SK-N-SH (cell line): Measurements from ENCODE around the gene IQSEC1. TPM values are rescaled to one million over a fixed set of nuclear protein-coding genes. Genes with fewer than 3 reads are reported as not detected.

Source experiments
- CTCF ChIA-PET: fragments of 300-600, 350-600 bp; formaldehyde crosslinking; extraction: SDS; loops from one replicate; lab custom pipeline; 2021; lab: Yijun Ruan, JAX
- POLR2A ChIA-PET: fragments of 350-600 bp; sonication (Branson Sonifier 250); formaldehyde crosslinking; extraction: SDS; loops from one replicate; lab custom pipeline; 2020; ENCODE audit warnings: antibody characterized with exemption, inconsistent platforms; lab: Yijun Ruan, JAX
- DNase-seq: peaks from one replicate; pipeline ENCODE4 v3.0.0; 2012
- H2AFZ ChIP-seq: fragments of 200-600 bp; sonication (generic); 2 replicates; pipeline ENCODE4 v1.8.1; 2016; ENCODE audit warnings: antibody characterized with exemption, mild to moderate bottlenecking, low read depth
- H3F3A ChIP-seq: fragments of 200-600 bp; sonication (generic); replicated peaks from 2 replicates; pipeline ENCODE3; 2016; ENCODE audit warnings: antibody characterized with exemption, mild to moderate bottlenecking; ENCODE audit not compliant: insufficient read depth
- H3K27ac ChIP-seq, 2 experiments: fragments of 200-500 bp in 1 of 2; fragments of 200-600 bp in 1 of 2; sonication (Bioruptor generic) in 1 of 2; sonication (generic), shearing (Covaris generic) in 1 of 2; 2 replicates each; pipeline versions ENCODE4 v1.5.1 to v1.6.1; 2014 to 2016; ENCODE audit warnings: low read depth in 2 of 2, inconsistent platforms in 1 of 2, low read length in 1 of 2, mild to moderate bottlenecking in 1 of 2, mixed read lengths in 1 of 2
- H3K27me3 ChIP-seq: fragments of 200-600 bp; sonication (generic), shearing (Covaris generic); 2 replicates; pipeline ENCODE4 v1.6.1; 2016; ENCODE audit warnings: mixed run types; ENCODE audit not compliant: insufficient read depth
- H3K36me3 ChIP-seq, 2 experiments: fragments of 200-500 bp in 1 of 2; fragments of 200-600 bp in 1 of 2; sonication (Bioruptor generic) in 1 of 2; sonication (generic) in 1 of 2; replicated peaks in 1 of 2; 2 replicates each; pipeline versions ENCODE3 to v1.5.1; 2014 to 2016; ENCODE audit warnings: low read length in 1 of 2, mild to moderate bottlenecking in 1 of 2; ENCODE audit not compliant: insufficient read depth in 2 of 2, control insufficient read depth in 1 of 2
- H3K4me1 ChIP-seq, 2 experiments: fragments of 200-500 bp in 1 of 2; fragments of 200-600 bp in 1 of 2; sonication (Bioruptor generic) in 1 of 2; sonication (generic), shearing (Covaris generic) in 1 of 2; 2 replicates each; pipeline versions ENCODE4 v1.5.1 to v1.6.1; 2014 to 2016; ENCODE audit warnings: low read depth in 1 of 2, low read length in 1 of 2, mixed run types in 1 of 2; ENCODE audit not compliant: insufficient read depth in 2 of 2, control insufficient read depth in 1 of 2
- H3K4me2 ChIP-seq: fragments of 200-600 bp; sonication (generic), shearing (Covaris generic); 2 replicates; pipeline ENCODE4 v1.6.1; 2017; ENCODE audit warnings: mixed run types
- H3K4me3 ChIP-seq, 2 experiments: fragments of 200-500 bp in 1 of 2; fragments of 200-600 bp in 1 of 2; sonication (Bioruptor generic) in 1 of 2; sonication (generic), shearing (Covaris generic) in 1 of 2; 2 replicates each; pipeline versions ENCODE4 v1.5.1 to v1.8.1; 2014 to 2016; ENCODE audit warnings: low read depth in 2 of 2, inconsistent platforms in 1 of 2, low read length in 1 of 2, mild to moderate bottlenecking in 1 of 2, mixed read lengths in 1 of 2, moderate library complexity in 1 of 2
- H3K79me2 ChIP-seq: fragments of 200-600 bp; sonication (generic); 2 replicates; pipeline ENCODE4 v1.8.1; 2017; ENCODE audit warnings: mild to moderate bottlenecking; ENCODE audit not compliant: insufficient read depth
- H3K9ac ChIP-seq: fragments of 200-600 bp; sonication (generic); 2 replicates; pipeline ENCODE4 v1.6.1; 2017; ENCODE audit warnings: mixed run types
- H3K9me2 ChIP-seq: fragments of 200-600 bp; sonication (generic); 2 replicates; pipeline ENCODE4 v1.6.1; 2017; ENCODE audit warnings: mixed run types
- H3K9me3 ChIP-seq: fragments of 200-600 bp; sonication (generic); 2 replicates; pipeline ENCODE4 v1.6.1; 2017; ENCODE audit warnings: mixed run types, mild to moderate bottlenecking, moderate library complexity
- H4K20me1 ChIP-seq: fragments of 200-600 bp; sonication (generic); 2 replicates; pipeline ENCODE4 v1.6.1; 2017; ENCODE audit warnings: mild to moderate bottlenecking, mixed run types; ENCODE audit not compliant: insufficient read depth
- FOXM1 ChIP-seq: IDR thresholded peaks from 2 replicates; pipeline ENCODE4 v1.4.0; 2012; ENCODE audit warnings: low read depth, mild to moderate bottlenecking
- GABPA ChIP-seq: IDR thresholded peaks from 2 replicates; pipeline ENCODE4 v1.4.0; 2012; ENCODE audit warnings: low read depth, mild to moderate bottlenecking
- GATA2 ChIP-seq: sonication (generic); formaldehyde crosslinking; IDR thresholded peaks from 2 replicates; pipeline ENCODE4 v1.5.0; 2020; ENCODE audit warnings: mild to moderate bottlenecking, missing genetic modification reagents
- JUND ChIP-seq: IDR thresholded peaks from 2 replicates; pipeline ENCODE4 v1.4.0; 2012
- MEF2A ChIP-seq: IDR thresholded peaks from 2 replicates; pipeline ENCODE4 v1.4.0; 2012; ENCODE audit warnings: low read depth, borderline replicate concordance
- MXI1 ChIP-seq: IDR thresholded peaks from 2 replicates; pipeline ENCODE4 v1.6.1; 2012; ENCODE audit warnings: mild to moderate bottlenecking, low read depth, low read length, improper control_type of control experiment
- NFIC ChIP-seq: IDR thresholded peaks from 2 replicates; pipeline ENCODE4 v1.4.0; 2012; ENCODE audit warnings: borderline replicate concordance
- NRF1 ChIP-seq: IDR thresholded peaks from 2 replicates; pipeline ENCODE4 v1.6.1; 2012; ENCODE audit warnings: low read depth, mild to moderate bottlenecking, low read length
- RFX5 ChIP-seq: IDR thresholded peaks from 2 replicates; pipeline ENCODE4 v1.6.1; 2012; ENCODE audit warnings: mild to moderate bottlenecking, improper control_type of control experiment, low read length
- RXRA ChIP-seq: IDR thresholded peaks from 2 replicates; pipeline ENCODE4 v1.4.0; 2012; ENCODE audit warnings: low read depth, mild to moderate bottlenecking, borderline replicate concordance
- SIN3A ChIP-seq: IDR thresholded peaks from 2 replicates; pipeline ENCODE4 v1.6.1; 2012; ENCODE audit warnings: low read depth, mild to moderate bottlenecking, low read length, moderate library complexity, borderline replicate concordance
- SMC3 ChIP-seq: IDR thresholded peaks from 2 replicates; pipeline ENCODE4 v1.6.1; 2012; ENCODE audit warnings: low read depth, low read length, improper control_type of control experiment
- TCF12 ChIP-seq: IDR thresholded peaks from 2 replicates; pipeline ENCODE4 v1.4.0; 2012
- TEAD4 ChIP-seq: IDR thresholded peaks from 2 replicates; pipeline ENCODE4 v1.4.0; 2012; ENCODE audit warnings: mild to moderate bottlenecking, borderline replicate concordance; ENCODE audit not compliant: insufficient read depth
- YY1 ChIP-seq: IDR thresholded peaks from 2 replicates; pipeline ENCODE4 v1.4.0; 2012; ENCODE audit warnings: low read depth, mild to moderate bottlenecking
- WGBS: methylation state at CpG from one replicate; pipeline ENCODE4 v1.1.6; 2017; ENCODE audit warnings: low lambda C conversion rate; 5-methylcytosine and 5-hydroxymethylcytosine counted together
- polyA plus RNA-seq, 3 experiments: library from polyadenylated mRNA; depleted of rRNA; stranded (reverse); fragments of >200 nt; gene quantifications; 2 replicates each; pipeline ENCODE4 v1.2.3, GENCODE V29; 2012
- TF ChIP-seq, protein P1 (sequence below): fragments of 150-350 bp; IDR thresholded peaks from 2 replicates; pipeline ENCODE4 v1.6.1; 2016; ENCODE audit warnings: mild to moderate bottlenecking, low read depth, low read length
- TF ChIP-seq, protein P2 (sequence below): IDR thresholded peaks from 2 replicates; pipeline ENCODE4 v1.4.0; 2012; ENCODE audit warnings: low read depth
- TF ChIP-seq, protein P3 (sequence below): fragments of 150-350 bp; IDR thresholded peaks from 2 replicates; pipeline ENCODE4 v1.6.1; 2017; ENCODE audit warnings: antibody characterized with exemption, low read length, low read depth, borderline replicate concordance
- TF ChIP-seq, protein P4 (sequence below): IDR thresholded peaks from 2 replicates; pipeline ENCODE4; 2012

IQSEC1 gene
- polyA plus RNA-seq, 1 of the 3 experiments (the other 2 are of a cell fraction): 6.2 TPM

DNA sequence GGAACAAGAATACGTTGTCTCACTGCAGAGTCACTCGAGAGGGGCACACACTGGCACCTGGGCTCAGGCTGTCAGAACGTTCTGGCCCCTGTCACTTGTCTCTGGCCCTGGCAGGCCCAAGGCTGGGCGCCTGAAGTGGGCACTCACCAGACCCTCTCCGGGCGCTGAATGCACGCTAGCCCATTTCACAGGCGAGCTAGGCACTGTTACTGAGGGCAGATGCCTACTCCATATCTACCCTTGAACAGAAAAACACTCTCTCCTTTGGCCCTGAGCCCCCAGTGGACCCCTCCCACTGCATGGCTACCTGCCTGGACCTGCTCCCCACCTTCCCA lies 42.3 kb upstream of the IQSEC1 start:
- H3K9me2 ChIP-seq: no peaks in the 10 kb centered on the region
- H3F3A ChIP-seq: no peaks in the 10 kb centered on the region
- ChIA-PET POLR2A (no interaction called here), CTCF (interaction anchor here (1.3 to 2.0 kb wide), 2 partner anchors 9 to 10 kb away, joined by 5 read pairs; no protein-coding TSS in a partner anchor)
- H3K79me2 ChIP-seq: no peaks in the 10 kb centered on the region
- no peaks in the 10 kb centered on the region for H3K36me3 ChIP-seq
- no peaks in the 10 kb centered on the region; a peak in 1 of 4 replicates for H3K4me1 ChIP-seq
- no peak overlapping the region for H2AFZ ChIP-seq
- no peaks in the 10 kb centered on the region for H4K20me1 ChIP-seq
- H3K4me3 ChIP-seq: no peak overlapping the region
- H3K27ac ChIP-seq: no peak overlapping the region
- WGBS: 48% methylated on average over 5 of the region's 8 CpGs
- no peak for TF ChIP-seq NFIC
- TF ChIP-seq FOXM1: no peak
- TF ChIP-seq SIN3A: no peak
- no peak overlapping the region for H3K9ac ChIP-seq
- H3K9me3 ChIP-seq: no peaks in the 10 kb centered on the region
- H3K4me2 ChIP-seq: no peak overlapping the region
- DNase-seq: no peak
- no peaks in the 10 kb centered on the region; the same call in 1 of the 2 replicates for H3K27me3 ChIP-seq

DNA sequence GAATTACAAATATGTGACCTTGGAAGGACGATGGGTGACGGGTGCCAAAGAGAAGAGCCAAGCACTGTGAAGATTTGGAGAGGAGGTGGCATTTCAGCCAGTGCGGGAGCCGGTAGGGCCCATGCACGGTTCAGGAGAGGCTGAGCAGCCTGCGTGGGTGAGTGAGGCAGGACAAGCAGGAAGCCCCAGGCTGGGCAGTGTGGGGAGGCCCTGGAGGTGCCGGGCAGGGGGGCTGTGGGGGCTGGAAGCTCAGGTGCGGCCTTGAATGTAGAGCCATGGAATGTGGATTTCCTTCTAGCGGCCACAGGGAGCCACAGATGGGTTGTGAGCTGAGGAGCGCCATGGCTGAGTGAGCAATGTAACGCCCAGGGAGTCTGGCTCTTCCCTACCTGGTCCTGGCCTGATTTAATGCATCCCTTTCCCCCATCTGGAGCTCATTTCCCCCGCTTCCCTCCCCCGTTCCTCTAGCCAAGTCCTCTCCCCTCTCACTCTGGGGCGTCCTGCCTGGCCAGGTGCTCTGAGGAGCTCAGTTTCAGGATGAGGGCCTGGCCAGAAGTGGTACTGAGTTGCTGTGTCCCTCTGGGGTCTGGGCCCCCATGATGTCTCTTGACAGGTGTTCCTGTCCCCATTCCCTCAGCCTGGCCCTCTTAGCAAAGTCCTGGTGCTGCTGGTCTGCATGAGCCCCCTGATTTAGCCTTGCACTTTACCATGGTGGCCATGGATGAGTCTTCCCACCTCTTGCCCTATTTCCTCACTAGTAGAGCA lies 41.8 kb upstream of the IQSEC1 start:
- H3K4me1 ChIP-seq: no peaks in the 10 kb centered on the region; a peak in 1 of 4 replicates
- no peak overlapping the region for H3K9ac ChIP-seq
- H3K9me2 ChIP-seq: no peaks in the 10 kb centered on the region
- no peak overlapping the region for H3K4me2 ChIP-seq
- WGBS: 54% methylated on average over 14 of the region's 14 CpGs
- no peak overlapping the region for H2AFZ ChIP-seq
- H3K79me2 ChIP-seq: no peaks in the 10 kb centered on the region
- H3K27me3 ChIP-seq: no peaks in the 10 kb centered on the region; the same call in 1 of the 2 replicates
- H3K9me3 ChIP-seq: no peaks in the 10 kb centered on the region
- TF ChIP-seq TEAD4 (no peak), MEF2A (no peak), RXRA (no peak), TCF12 (no peak), SMC3 (no peak), NRF1 (no peak), RFX5 (no peak), YY1 (no peak), GATA2 (CRISPR knock-in tag) (no peak), GABPA (no peak), MXI1 (no peak), JUND (no peak)
- TF ChIP-seq, protein P1, sequence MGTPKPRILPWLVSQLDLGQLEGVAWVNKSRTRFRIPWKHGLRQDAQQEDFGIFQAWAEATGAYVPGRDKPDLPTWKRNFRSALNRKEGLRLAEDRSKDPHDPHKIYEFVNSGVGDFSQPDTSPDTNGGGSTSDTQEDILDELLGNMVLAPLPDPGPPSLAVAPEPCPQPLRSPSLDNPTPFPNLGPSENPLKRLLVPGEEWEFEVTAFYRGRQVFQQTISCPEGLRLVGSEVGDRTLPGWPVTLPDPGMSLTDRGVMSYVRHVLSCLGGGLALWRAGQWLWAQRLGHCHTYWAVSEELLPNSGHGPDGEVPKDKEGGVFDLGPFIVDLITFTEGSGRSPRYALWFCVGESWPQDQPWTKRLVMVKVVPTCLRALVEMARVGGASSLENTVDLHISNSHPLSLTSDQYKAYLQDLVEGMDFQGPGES: no peak
- TF ChIP-seq, protein P2, sequence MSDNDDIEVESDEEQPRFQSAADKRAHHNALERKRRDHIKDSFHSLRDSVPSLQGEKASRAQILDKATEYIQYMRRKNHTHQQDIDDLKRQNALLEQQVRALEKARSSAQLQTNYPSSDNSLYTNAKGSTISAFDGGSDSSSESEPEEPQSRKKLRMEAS: no peak
- TF ChIP-seq, protein P3, sequence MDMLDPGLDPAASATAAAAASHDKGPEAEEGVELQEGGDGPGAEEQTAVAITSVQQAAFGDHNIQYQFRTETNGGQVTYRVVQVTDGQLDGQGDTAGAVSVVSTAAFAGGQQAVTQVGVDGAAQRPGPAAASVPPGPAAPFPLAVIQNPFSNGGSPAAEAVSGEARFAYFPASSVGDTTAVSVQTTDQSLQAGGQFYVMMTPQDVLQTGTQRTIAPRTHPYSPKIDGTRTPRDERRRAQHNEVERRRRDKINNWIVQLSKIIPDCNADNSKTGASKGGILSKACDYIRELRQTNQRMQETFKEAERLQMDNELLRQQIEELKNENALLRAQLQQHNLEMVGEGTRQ: no peak
- TF ChIP-seq, protein P4, sequence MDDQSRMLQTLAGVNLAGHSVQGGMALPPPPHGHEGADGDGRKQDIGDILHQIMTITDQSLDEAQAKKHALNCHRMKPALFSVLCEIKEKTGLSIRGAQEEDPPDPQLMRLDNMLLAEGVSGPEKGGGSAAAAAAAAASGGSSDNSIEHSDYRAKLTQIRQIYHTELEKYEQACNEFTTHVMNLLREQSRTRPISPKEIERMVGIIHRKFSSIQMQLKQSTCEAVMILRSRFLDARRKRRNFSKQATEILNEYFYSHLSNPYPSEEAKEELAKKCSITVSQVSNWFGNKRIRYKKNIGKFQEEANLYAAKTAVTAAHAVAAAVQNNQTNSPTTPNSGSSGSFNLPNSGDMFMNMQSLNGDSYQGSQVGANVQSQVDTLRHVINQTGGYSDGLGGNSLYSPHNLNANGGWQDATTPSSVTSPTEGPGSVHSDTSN: no peak
- TF ChIP-seq, all 33 proteins: peak for 0
- no peaks in the 10 kb centered on the region for H3F3A ChIP-seq
- ChIA-PET POLR2A (no interaction called here), CTCF (interaction anchor here (1.3 to 2.0 kb wide), 2 partner anchors 9 to 10 kb away, joined by 5 read pairs; no protein-coding TSS in a partner anchor)
- DNase-seq: no peak
- no peaks in the 10 kb centered on the region for H4K20me1 ChIP-seq
- H3K36me3 ChIP-seq: no peaks in the 10 kb centered on the region
- no peak overlapping the region for H3K27ac ChIP-seq
- no peak overlapping the region for H3K4me3 ChIP-seq
